Caco-2 (cell line): Measurements from ENCODE around the gene STIM2. TPM values are rescaled to one million over a fixed set of nuclear protein-coding genes. Genes with fewer than 3 reads are reported as not detected.

Experiments used
- BruUV-seq: library from RNA; stranded (reverse); fragments of 400-500 nt; replicated peaks from 2 replicates; lab custom pipeline; 2021; lab: Mats Ljungman, UMichigan
- CTCF ChIA-PET: fragments of 300-600 bp; sonication (Branson Sonifier 250); formaldehyde crosslinking; loops from one replicate; lab custom pipeline; 2022; ENCODE audit warnings: antibody characterized with exemption; lab: Charles Lee
- POLR2A ChIA-PET: fragments of 300-600 bp; sonication (Branson Sonifier 250); formaldehyde crosslinking; loops from one replicate; lab custom pipeline; 2022; ENCODE audit warnings: antibody characterized with exemption; lab: Charles Lee
- DNase-seq, 2 experiments: peaks; one replicate each; pipeline versions ENCODE4 v3.0.0 to v3.0.0-alpha.2; 2020 to 2022
- H3K27me3 ChIP-seq: replicated peaks from 2 replicates; pipeline ENCODE4 v1.6.0; 2011; ENCODE audit warnings: low read length; ENCODE audit not compliant: control insufficient read depth, insufficient read depth
- H3K36me3 ChIP-seq: 2 replicates; pipeline ENCODE4 v1.5.1; 2011; ENCODE audit warnings: low read length; ENCODE audit not compliant: control insufficient read depth, insufficient read depth
- H3K4me1 ChIP-seq: fragments of 250-450 bp; sonication (Bioruptor Pico); 2 replicates; pipeline ENCODE4 v1.5.1; 2020; ENCODE audit warnings: mild to moderate bottlenecking
- H3K4me3 ChIP-seq: 2 replicates; pipeline ENCODE4 v1.5.1; 2011; ENCODE audit warnings: low read depth, mild to moderate bottlenecking, control low read depth, low read length
- H3K9me3 ChIP-seq: fragments of 250-450 bp; sonication (Bioruptor Pico); 2 replicates; pipeline ENCODE4 v1.5.1; 2020; ENCODE audit warnings: mild to moderate bottlenecking, moderate library complexity
- H3K27ac Mint-ChIP-seq: one replicate; pipeline ENCODE4 v1.8.0; 2022; ENCODE audit warnings: mixed read lengths; ENCODE audit not compliant: unreplicated experiment
- H3K27me3 Mint-ChIP-seq: one replicate; pipeline ENCODE4 v1.8.0; 2022; ENCODE audit warnings: mixed read lengths; ENCODE audit not compliant: insufficient read depth, unreplicated experiment
- H3K36me3 Mint-ChIP-seq: one replicate; pipeline ENCODE4 v1.8.0; 2022; ENCODE audit warnings: mild to moderate bottlenecking, mixed read lengths; ENCODE audit not compliant: insufficient read depth, unreplicated experiment
- H3K4me1 Mint-ChIP-seq: one replicate; pipeline ENCODE4 v1.8.0; 2022; ENCODE audit warnings: low read depth, mixed read lengths; ENCODE audit not compliant: unreplicated experiment
- H3K4me3 Mint-ChIP-seq: one replicate; pipeline ENCODE4 v1.8.0; 2022; ENCODE audit warnings: mild to moderate bottlenecking, moderate library complexity, mixed read lengths; ENCODE audit not compliant: unreplicated experiment
- H3K9me3 Mint-ChIP-seq: one replicate; pipeline ENCODE4 v1.8.0; 2022; ENCODE audit warnings: mixed read lengths; ENCODE audit not compliant: unreplicated experiment
- intact Hi-C: fragments of 100-400 bp; cut with micrococcal nuclease; formaldehyde crosslinking; loops from one replicate; pipeline ENCODE4 v1.10.0; 2022; ENCODE audit not compliant: unreplicated experiment
- total RNA-seq: library from RNA; stranded (reverse); gene quantifications from 2 replicates; pipeline ENCODE4 v1.2.3, GENCODE V29; 2022
- TF ChIP-seq, protein P1 (sequence below), 2 experiments: fragments of 200-600 bp in 1 of 2; IDR thresholded peaks; 1 replicate in 1 of 2; 2 replicates in 1 of 2; pipeline versions ENCODE4 v1.5.1 to v1.8.0; 2011 to 2022; ENCODE audit warnings: antibody characterized with exemption in 1 of 2, control low read depth in 1 of 2, inconsistent platforms in 1 of 2, low read depth in 1 of 2, low read length in 1 of 2, mild to moderate bottlenecking in 1 of 2, moderate library complexity in 1 of 2; ENCODE audit not compliant: insufficient read depth in 1 of 2, severe bottlenecking in 1 of 2, unreplicated experiment in 1 of 2

Gene STIM2
- total RNA-seq, 1 experiment from 2014 or later: 27.2 TPM

- CTCF ChIA-PET: no interaction called here
- no peak overlapping the region for H3K27ac Mint-ChIP-seq
- H3K36me3 Mint-ChIP-seq: peaks cover 18% of the 10 kb centered on the region
- no peaks in the 10 kb centered on the region for H3K27me3 Mint-ChIP-seq
- no peak overlapping the region for H3K4me3 ChIP-seq
- H3K36me3 ChIP-seq: no peaks in the 10 kb centered on the region
- no peaks in the 10 kb centered on the region for H3K9me3 ChIP-seq
- no peaks in the 10 kb centered on the region for H3K4me1 ChIP-seq
- no peaks in the 10 kb centered on the region for H3K4me1 Mint-ChIP-seq
- H3K9me3 Mint-ChIP-seq: no peaks in the 10 kb centered on the region
- TF ChIP-seq, protein P1, sequence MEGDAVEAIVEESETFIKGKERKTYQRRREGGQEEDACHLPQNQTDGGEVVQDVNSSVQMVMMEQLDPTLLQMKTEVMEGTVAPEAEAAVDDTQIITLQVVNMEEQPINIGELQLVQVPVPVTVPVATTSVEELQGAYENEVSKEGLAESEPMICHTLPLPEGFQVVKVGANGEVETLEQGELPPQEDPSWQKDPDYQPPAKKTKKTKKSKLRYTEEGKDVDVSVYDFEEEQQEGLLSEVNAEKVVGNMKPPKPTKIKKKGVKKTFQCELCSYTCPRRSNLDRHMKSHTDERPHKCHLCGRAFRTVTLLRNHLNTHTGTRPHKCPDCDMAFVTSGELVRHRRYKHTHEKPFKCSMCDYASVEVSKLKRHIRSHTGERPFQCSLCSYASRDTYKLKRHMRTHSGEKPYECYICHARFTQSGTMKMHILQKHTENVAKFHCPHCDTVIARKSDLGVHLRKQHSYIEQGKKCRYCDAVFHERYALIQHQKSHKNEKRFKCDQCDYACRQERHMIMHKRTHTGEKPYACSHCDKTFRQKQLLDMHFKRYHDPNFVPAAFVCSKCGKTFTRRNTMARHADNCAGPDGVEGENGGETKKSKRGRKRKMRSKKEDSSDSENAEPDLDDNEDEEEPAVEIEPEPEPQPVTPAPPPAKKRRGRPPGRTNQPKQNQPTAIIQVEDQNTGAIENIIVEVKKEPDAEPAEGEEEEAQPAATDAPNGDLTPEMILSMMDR (IDR thresholded peaks at IDR 0.05; ENCODE audit: insufficient read depth in 1 of 2, low read depth in 1 of 2, low read length in 1 of 2, severe bottlenecking in 1 of 2, unreplicated experiment in 1 of 2): no peak
- no peaks in the 10 kb centered on the region for H3K27me3 ChIP-seq
- no peak overlapping the region for H3K4me3 Mint-ChIP-seq
- no TSS peak for BruUV-seq
- intact Hi-C loops: loop anchor here (10.0 kb wide), 1 partner anchor 234 kb away; no protein-coding TSS in a partner anchor
- POLR2A ChIA-PET: no interaction called here
- DNase-seq: no peak
Measured at GRCh38 chr4:27018910-27019309, 158.3 kb downstream of the STIM2 start.

- TF ChIP-seq, protein P1 (IDR thresholded peaks at IDR 0.05; ENCODE audit: insufficient read depth in 1 of 2, low read depth in 1 of 2, low read length in 1 of 2, severe bottlenecking in 1 of 2, unreplicated experiment in 1 of 2): no peak
- no peaks in the 10 kb centered on the region for H3K27me3 Mint-ChIP-seq
- ChIA-PET POLR2A (no interaction called here), CTCF (no interaction called here)
- DNase-seq: no peak
- H3K9me3 ChIP-seq: no peaks in the 10 kb centered on the region
- H3K4me1 Mint-ChIP-seq: no peaks in the 10 kb centered on the region
- peaks cover 18% of the 10 kb centered on the region for H3K36me3 Mint-ChIP-seq
- no peak overlapping the region for H3K4me3 Mint-ChIP-seq
- no peaks in the 10 kb centered on the region for H3K36me3 ChIP-seq
- H3K4me3 ChIP-seq: no peak overlapping the region
- H3K27ac Mint-ChIP-seq: no peak overlapping the region
- no peaks in the 10 kb centered on the region for H3K4me1 ChIP-seq
- H3K27me3 ChIP-seq: no peaks in the 10 kb centered on the region
- H3K9me3 Mint-ChIP-seq: no peaks in the 10 kb centered on the region
- intact Hi-C loops: loop anchor here (10.0 kb wide), 1 partner anchor 235 kb away; no protein-coding TSS in a partner anchor
- BruUV-seq: no TSS peak
Measured at GRCh38 chr4:27019766-27020165, 159.1 kb downstream of the STIM2 start.

- intact Hi-C loops: no loop called here
- no peak overlapping the region for H3K27ac Mint-ChIP-seq
- no peak overlapping the region for H3K4me3 Mint-ChIP-seq
- no peaks in the 10 kb centered on the region for H3K4me1 Mint-ChIP-seq
- peaks cover 18% of the 10 kb centered on the region for H3K36me3 Mint-ChIP-seq
- H3K27me3 Mint-ChIP-seq: no peaks in the 10 kb centered on the region
- no peak overlapping the region for H3K4me3 ChIP-seq
- ChIA-PET POLR2A (no interaction called here), CTCF (no interaction called here)
- no peaks in the 10 kb centered on the region for H3K9me3 ChIP-seq
- H3K27me3 ChIP-seq: no peaks in the 10 kb centered on the region
- TF ChIP-seq, protein P1 (IDR thresholded peaks at IDR 0.05; ENCODE audit: insufficient read depth in 1 of 2, low read depth in 1 of 2, low read length in 1 of 2, severe bottlenecking in 1 of 2, unreplicated experiment in 1 of 2): no peak
- no peaks in the 10 kb centered on the region for H3K4me1 ChIP-seq
- DNase-seq: no peak
- no peaks in the 10 kb centered on the region for H3K9me3 Mint-ChIP-seq
- no peaks in the 10 kb centered on the region for H3K36me3 ChIP-seq
- no TSS peak for BruUV-seq
Measured at GRCh38 chr4:27020203-27020602, 159.6 kb downstream of the STIM2 start.
